ENCODE results near the gene CABP2. TPM values are rescaled to one million over a fixed set of nuclear protein-coding genes. Genes with fewer than 3 reads are reported as not detected.
A peak's percentile ranks its signal among the peaks of the same experiment; 100 is the strongest.

CABP2 gene
- polyA plus RNA-seq, 1 of the 3 experiments (the other 2 are of a cell fraction): not detected

- TF ChIP-seq ELF1 (IDR thresholded peaks at IDR 0.05): no peak
- no peak for TF ChIP-seq NRF1 (IDR thresholded peaks at IDR 0.05; ENCODE audit: low read depth, low read length)
- TF ChIP-seq USF2 (IDR thresholded peaks at IDR 0.05; ENCODE audit: borderline replicate concordance, low read depth, low read length): no peak
- no peak for TF ChIP-seq RCOR1 (IDR thresholded peaks at IDR 0.05; ENCODE audit: low read length)
- TF ChIP-seq GABPA (IDR thresholded peaks at IDR 0.05; ENCODE audit: low read depth): no peak
- TF ChIP-seq GATA2 (CRISPR knock-in tag; IDR thresholded peaks at IDR 0.05): no peak
- TF ChIP-seq EZH2phosphoT487 (IDR thresholded peaks at IDR 0.05; ENCODE audit: borderline replicate concordance, low read depth): no peak
- no peak for TF ChIP-seq SIN3A (IDR thresholded peaks at IDR 0.05; ENCODE audit: borderline replicate concordance, low read depth, low read length)
- TF ChIP-seq, protein P1, sequence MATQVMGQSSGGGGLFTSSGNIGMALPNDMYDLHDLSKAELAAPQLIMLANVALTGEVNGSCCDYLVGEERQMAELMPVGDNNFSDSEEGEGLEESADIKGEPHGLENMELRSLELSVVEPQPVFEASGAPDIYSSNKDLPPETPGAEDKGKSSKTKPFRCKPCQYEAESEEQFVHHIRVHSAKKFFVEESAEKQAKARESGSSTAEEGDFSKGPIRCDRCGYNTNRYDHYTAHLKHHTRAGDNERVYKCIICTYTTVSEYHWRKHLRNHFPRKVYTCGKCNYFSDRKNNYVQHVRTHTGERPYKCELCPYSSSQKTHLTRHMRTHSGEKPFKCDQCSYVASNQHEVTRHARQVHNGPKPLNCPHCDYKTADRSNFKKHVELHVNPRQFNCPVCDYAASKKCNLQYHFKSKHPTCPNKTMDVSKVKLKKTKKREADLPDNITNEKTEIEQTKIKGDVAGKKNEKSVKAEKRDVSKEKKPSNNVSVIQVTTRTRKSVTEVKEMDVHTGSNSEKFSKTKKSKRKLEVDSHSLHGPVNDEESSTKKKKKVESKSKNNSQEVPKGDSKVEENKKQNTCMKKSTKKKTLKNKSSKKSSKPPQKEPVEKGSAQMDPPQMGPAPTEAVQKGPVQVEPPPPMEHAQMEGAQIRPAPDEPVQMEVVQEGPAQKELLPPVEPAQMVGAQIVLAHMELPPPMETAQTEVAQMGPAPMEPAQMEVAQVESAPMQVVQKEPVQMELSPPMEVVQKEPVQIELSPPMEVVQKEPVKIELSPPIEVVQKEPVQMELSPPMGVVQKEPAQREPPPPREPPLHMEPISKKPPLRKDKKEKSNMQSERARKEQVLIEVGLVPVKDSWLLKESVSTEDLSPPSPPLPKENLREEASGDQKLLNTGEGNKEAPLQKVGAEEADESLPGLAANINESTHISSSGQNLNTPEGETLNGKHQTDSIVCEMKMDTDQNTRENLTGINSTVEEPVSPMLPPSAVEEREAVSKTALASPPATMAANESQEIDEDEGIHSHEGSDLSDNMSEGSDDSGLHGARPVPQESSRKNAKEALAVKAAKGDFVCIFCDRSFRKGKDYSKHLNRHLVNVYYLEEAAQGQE (IDR thresholded peaks at IDR 0.05; ENCODE audit: low read depth, low read length): no peak
- ChIA-PET POLR2A (no interaction called here), CTCF (interaction anchor here (1.1 to 5.4 kb wide), 3 partner anchors 11 to 24 kb away, joined by 5 to 30 read pairs (median 5); no protein-coding TSS in a partner anchor)
- Histone ChIP-seq H3K9me2 (no peaks in the 10 kb centered on the region), H3K4me1 (ENCODE audit: control insufficient read depth in 1 of 2, insufficient read depth in 2 of 2, low read depth in 1 of 2, low read length in 1 of 2) (peaks cover 0 to 6% of the 10 kb centered on the region in 2 experiments; a peak in 1 of 4 replicates), H3F3A (replicated peaks; ENCODE audit: insufficient read depth) (peaks cover 3% of the 10 kb centered on the region), H3K36me3 (replicated peaks in 1 of 2; ENCODE audit: control insufficient read depth in 1 of 2, insufficient read depth in 2 of 2, low read length in 1 of 2) (no peaks in the 10 kb centered on the region), H3K4me2 (no peak overlapping the region), H3K4me3 (ENCODE audit: low read depth in 2 of 2, low read length in 1 of 2) (no peak overlapping the region), H2AFZ (ENCODE audit: low read depth) (peak overlapping the region; percentile 59; the same call in 1 of the 2 replicates), H3K27ac (ENCODE audit: low read depth in 2 of 2, low read length in 1 of 2) (no peak overlapping the region), H3K9me3 (no peaks in the 10 kb centered on the region), H4K20me1 (ENCODE audit: insufficient read depth) (no peaks in the 10 kb centered on the region), H3K79me2 (ENCODE audit: insufficient read depth) (no peaks in the 10 kb centered on the region), H3K27me3 (ENCODE audit: insufficient read depth) (no peaks in the 10 kb centered on the region), H3K9ac (no peak overlapping the region)
- WGBS (ENCODE audit: low lambda C conversion rate): 76% methylated on average over 10 of the region's 10 CpGs
- no peak for DNase-seq
Observed at GRCh38 chr11:67561971-67562619, 38.8 kb upstream of the CABP2 start.

DNA sequence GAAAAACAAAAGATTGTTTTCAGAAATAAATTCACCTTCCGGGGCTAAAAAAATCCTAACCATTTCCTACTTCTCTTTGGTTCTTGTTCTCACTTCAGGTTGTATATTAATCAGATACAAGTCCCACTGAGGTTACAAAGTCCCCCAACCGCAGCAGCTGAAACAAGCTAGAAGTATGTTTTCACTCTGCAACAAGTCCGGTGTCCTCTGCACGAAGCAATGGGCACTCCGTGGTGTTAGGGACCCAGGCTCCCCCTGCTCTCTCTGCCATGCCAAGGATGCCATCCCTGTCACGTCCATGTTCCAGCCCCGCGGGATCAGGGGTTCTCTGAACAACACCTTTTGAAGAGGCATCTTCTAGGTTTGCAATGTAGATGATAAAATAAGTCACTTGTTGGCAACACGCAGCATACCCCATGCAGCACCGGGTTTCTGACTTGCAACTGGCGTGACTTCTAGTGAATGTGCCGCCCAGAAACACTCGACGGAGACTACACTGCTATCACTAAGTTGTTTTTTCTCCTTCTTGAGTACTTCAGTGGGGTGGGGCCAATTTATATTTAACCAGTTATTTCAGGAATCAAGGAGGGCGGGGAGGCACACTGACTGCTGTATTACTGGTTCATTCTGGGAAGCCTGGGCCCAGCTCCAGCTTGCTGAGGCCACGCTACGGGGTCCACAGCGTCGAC is 35.0 kb upstream of the CABP2 start:
- H2AFZ ChIP-seq (ENCODE audit: low read depth): no peak overlapping the region
- peaks cover 0 to 3% of the 10 kb centered on the region in 2 experiments; a peak in 1 of 4 replicates for H3K4me1 ChIP-seq (ENCODE audit: control insufficient read depth in 1 of 2, insufficient read depth in 2 of 2, low read depth in 1 of 2, low read length in 1 of 2)
- no peak for DNase-seq

More for the DNA sequence above, 35.0 kb upstream of the CABP2 start:
- TF ChIP-seq ZBTB33 (IDR thresholded peaks at IDR 0.05; ENCODE audit: borderline replicate concordance, low read depth) (no peak), TEAD4 (IDR thresholded peaks at IDR 0.05; ENCODE audit: borderline replicate concordance, insufficient read depth) (no peak), RAD21 (IDR thresholded peaks at IDR 0.05; ENCODE audit: low read length) (no peak)
- Histone ChIP-seq H3K4me3 (ENCODE audit: low read depth in 2 of 2, low read length in 1 of 2) (no peak overlapping the region), H3K9me3 (no peaks in the 10 kb centered on the region), H3K4me2 (no peak overlapping the region), H3F3A (replicated peaks; ENCODE audit: insufficient read depth) (peaks cover 3% of the 10 kb centered on the region), H3K27me3 (ENCODE audit: insufficient read depth) (no peaks in the 10 kb centered on the region), H3K36me3 (replicated peaks in 1 of 2; ENCODE audit: control insufficient read depth in 1 of 2, insufficient read depth in 2 of 2, low read length in 1 of 2) (no peaks in the 10 kb centered on the region), H3K9ac (no peak overlapping the region), H3K27ac (ENCODE audit: low read depth in 2 of 2, low read length in 1 of 2) (no peak overlapping the region), H3K79me2 (ENCODE audit: insufficient read depth) (no peaks in the 10 kb centered on the region), H4K20me1 (ENCODE audit: insufficient read depth) (no peaks in the 10 kb centered on the region), H3K9me2 (no peaks in the 10 kb centered on the region)
- WGBS (ENCODE audit: low lambda C conversion rate): 80% methylated on average over 19 of the region's 19 CpGs
- CTCF ChIA-PET: interaction anchor here (5.4 kb wide), 1 partner anchor 15 kb away, joined by 30 read pairs; no protein-coding TSS in a partner anchor
- POLR2A ChIA-PET: no interaction called here
